HG02610 (cell line): ENCODE measurements around the gene BRF1.

ENCODE experiments used
- ATAC-seq: cut with Tn5 transposase; IDR thresholded peaks from one replicate; pipeline ENCODE4 v1.9.1; 2021; ENCODE audit warnings: mild to moderate bottlenecking, moderate library complexity; ENCODE audit not compliant: unreplicated experiment

The BRF1 gene

DNA sequence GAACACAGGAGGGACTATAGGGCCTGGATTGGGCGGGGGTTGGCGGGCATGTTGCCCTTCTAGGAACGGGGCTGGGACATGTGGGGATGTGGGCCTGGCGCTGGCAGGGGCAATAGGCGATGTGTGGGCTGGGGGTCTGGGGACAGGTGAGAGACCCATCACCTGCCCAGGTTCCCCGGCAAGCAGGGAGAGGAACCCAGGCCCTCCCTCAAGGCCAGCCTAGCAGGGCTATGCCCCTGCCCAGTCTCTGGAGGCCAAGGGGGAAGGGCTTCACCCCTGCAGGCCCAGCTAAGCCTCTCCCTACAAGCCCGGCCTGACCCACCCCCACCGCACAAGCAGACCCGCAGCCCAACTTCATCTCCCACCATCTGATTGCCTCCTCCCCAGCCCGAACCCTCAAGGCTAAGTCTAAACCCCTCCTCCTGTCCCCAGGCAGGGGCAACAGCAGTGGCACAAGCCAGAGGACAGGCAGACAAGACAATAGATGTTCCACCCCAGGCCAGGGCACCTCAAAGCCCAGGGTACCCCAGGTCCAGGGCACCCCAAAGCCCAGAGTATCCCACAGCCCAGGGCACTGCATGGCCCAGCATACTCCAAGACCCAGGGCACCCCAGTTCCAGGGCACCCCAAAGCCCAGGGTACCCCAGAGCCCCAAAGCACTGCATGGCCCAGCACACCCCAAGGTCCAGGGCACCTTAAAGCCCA lies 138.7 kb downstream of the BRF1 start:
- ATAC-seq: peak; percentile 47

DNA sequence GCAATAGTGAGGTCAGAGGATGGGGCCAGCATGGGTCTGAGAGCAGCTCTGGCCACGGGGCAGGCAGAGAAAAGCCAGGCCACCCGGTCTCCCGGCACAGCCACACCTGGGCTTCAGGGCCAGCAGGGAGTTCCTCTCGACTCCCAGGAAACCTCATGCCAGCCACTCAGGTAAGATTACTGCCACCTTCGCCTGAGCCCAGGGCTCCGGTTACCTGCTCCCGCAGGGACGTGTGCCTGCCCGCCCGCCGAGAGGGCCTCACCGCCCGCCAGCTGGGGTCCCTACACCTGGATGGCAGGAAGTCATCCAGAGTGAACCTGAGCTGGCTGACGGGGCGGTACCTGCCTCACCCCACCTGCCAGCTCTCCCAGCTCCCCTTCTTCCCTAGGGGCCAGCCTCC lies 139.5 kb downstream of the BRF1 start:
- no peak for ATAC-seq

DNA sequence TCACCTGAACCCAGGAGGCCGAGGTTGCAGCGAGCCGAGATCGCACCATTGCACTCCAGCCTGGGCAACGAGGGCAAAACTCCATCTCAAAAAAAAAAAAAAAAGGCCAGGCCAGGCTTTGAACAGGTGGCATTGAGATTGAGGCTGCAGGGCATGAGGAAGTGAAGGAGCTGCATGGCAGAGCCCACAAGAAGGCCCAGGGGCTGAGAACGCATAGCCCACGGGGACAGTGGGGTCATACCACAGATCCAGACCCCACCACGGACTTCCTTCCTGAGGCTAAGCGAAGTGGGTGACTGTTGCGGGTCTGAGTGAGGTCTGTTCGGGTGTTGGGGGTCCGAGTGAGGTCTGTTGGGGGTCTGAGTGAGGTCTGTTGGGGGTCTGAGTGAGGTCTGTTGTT lies 140.0 kb downstream of the BRF1 start:
- ATAC-seq: no peak

DNA sequence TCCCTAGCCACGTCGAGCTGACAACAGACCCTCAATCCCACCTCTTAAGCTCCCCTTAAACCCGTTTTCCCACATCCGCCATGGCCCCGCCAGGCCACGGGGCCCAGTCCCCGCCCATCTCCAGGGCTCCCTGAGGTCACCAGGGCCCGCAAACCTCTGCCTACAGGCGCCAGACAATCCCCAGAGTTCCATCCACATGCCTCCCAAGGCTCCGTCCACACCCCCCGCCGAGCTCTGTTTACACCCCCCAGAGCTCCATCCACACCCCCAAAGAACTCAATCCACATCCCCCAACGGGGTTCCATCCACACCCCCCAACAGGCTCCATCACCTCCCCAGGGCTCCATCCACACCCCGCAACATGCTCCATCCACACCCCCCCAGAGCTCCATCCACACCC lies 141.5 kb downstream of the BRF1 start:
- no peak for ATAC-seq
